Mesenteric fat pad (tissue), 1 donor: ENCODE measurements around the gene VPS33B. TPM values are rescaled to one million over a fixed set of nuclear protein-coding genes. Genes with fewer than 3 reads are reported as not detected.

Experiments
- DNase-seq: peaks from one replicate; pipeline ENCODE4 v3.0.0-alpha.2; 2020; ENCODE audit warnings: low spot score
- total RNA-seq: library from RNA; stranded (reverse); fragmentation: NEBNext Ultra II Directional; extraction: Animal tissue kit (Norgen Biotek cat#: 25700); gene quantifications from one replicate; pipeline ENCODE4 v1.2.1, GENCODE V29; 2021
- donor health status: DM: yes; HTN: yes; CAD: no.

Gene VPS33B
- total RNA-seq, 1 donor from 2014 or later: 13.4 TPM

DNA sequence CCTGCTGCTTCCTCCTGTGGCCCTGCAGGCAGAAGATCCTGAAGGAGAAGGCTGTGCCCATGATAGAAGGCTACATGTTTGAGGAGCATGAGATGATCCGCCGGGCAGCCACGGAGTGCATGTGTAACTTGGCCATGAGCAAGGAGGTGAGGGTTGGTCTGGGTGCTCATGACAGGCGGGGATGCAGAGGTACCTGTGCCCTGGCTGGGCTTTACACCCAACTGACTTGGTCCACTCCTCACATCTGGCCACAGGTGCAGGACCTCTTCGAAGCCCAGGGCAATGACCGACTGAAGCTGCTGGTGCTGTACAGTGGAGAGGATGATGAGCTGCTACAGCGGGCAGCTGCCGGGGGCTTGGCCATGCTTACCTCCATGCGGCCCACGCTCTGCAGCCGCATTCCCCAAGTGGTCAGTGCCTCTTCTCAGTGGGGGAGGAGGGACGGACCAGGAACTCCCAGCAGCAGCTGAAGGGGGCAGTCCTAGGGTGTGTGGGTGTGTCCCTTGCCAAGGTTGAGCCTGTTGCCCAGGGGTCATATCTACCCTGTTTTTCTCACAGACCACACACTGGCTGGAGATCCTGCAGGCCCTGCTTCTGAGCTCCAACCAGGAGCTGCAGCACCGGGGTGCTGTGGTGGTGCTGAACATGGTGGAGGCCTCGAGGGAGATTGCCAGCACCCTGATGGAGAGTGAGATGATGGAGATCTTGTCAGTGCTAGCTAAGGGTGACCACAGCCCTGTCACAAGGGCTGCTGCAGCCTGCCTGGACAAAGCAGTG lies 69.3 kb downstream of the VPS33B start:
- no peak for DNase-seq

GRCh38 chr15:90950676-90951075 lies 71.7 kb downstream of the VPS33B start:
- DNase-seq: no peak

DNA sequence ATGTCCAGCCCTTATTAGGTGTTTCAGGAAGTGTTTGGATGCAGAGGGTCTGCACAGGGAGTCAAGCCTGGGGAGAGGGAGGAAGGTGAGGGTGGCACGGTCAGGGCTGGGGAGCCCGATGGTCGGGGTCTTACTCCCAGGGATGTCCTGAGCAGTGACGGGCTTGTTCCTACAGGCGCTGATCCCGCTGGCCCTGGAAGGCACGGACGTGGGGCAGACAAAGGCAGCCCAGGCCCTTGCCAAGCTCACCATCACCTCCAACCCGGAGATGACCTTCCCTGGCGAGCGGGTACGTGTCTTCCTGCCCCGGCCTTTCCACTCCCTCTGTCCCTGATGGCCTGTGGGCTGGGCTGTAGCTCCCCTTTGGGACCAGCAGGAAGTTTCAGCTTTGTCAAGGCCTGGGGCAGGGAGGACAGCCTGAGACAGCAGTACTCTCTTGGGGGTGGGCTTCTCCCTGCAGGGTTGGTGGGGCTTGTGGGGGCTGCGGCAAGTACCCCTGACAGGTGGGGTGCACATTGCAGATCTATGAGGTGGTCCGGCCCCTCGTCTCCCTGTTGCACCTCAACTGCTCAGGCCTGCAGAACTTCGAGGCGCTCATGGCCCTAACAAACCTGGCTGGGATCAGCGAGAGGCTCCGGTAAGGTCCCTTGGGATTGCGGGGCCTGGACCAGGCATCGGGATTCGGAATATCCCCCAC lies 72.3 kb downstream of the VPS33B start:
- DNase-seq: no peak

Other genes starting within 250 kb of the VPS33B start
- 99.8 TPM for gene FURIN, start 154.0 kb downstream of the VPS33B start, total RNA-seq
- 68.4 TPM for gene FES, start 138.1 kb downstream of the VPS33B start, total RNA-seq
- gene MAN2A2, start 119.3 kb downstream of the VPS33B start, total RNA-seq: 104 TPM
- 17.1 TPM for gene HDDC3, start 90.0 kb downstream of the VPS33B start, total RNA-seq
- gene UNC45A, start 87.3 kb downstream of the VPS33B start, total RNA-seq: 52.9 TPM
- 8.3 TPM for gene RCCD1, start 67.7 kb downstream of the VPS33B start, total RNA-seq
- gene PRC1, start 28.1 kb downstream of the VPS33B start, total RNA-seq: 3.8 TPM
- gene SV2B, start 77.7 kb upstream of the VPS33B start, total RNA-seq: 8.1 TPM